ENCODE data around the gene SEMA5B.

DNA sequence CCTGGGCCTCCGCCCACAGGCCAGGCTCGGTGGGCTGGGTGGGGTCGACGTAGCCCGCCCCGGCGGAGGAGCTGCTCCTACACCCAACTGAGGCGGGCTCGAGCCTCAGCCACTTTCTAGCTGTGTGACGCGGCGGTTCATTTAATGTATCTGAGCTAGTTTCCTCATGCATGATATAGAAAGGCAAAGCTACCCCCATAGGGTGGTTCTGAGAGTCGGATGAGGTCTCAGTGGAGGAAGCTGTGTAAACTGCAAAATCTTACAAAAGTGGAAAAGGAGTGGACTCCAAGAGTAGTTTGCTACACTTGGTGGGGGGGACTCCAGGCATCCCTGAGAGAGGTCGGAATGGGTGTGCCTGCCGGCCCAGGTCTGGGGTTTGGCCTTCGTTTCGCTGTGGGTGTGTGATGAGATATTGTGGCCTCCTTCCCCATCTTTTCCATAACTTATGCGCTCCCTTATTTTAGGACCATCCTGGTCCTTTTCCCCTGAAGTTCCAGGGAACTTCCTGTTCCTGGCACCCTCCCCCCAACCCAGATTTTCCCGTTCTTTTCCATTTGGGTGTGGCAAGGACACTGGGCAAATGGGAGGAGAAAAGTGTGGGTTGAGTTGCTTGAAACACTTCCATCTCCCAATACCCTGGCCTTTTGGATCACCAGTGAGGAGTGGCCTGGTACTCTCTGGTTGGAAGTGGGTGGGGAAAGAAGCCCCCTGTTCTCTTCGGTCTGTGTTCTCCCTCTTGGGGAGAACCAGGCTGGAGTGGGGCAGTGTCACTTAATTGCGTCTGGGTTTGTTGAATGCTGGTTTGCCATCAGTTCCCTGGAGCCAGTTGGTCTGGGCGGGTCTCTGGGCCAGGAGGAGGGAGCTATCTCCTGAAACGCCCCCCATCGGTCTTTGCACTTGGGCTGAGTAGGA lies 40.4 kb upstream of the SEMA5B start:
- TF ChIP-seq ZNF423 (tag by site-specific recombination; IDR thresholded peaks at IDR 0.05) (no peak), REPIN1 (tag by site-specific recombination; IDR thresholded peaks at IDR 0.05; ENCODE audit: low read depth) (no peak), ZNF335 (tag by site-specific recombination; conservative IDR thresholded peaks at IDR 0.05) (no peak), ZNF580 (tag by site-specific recombination; IDR thresholded peaks at IDR 0.05) (no peak), YY1 (tag by site-specific recombination; IDR thresholded peaks at IDR 0.05) (no peak), KLF1 (tag by site-specific recombination; IDR thresholded peaks at IDR 0.05) (peak; percentile 73; the same call in 1 of the 2 replicates)
- TF ChIP-seq, protein P1, sequence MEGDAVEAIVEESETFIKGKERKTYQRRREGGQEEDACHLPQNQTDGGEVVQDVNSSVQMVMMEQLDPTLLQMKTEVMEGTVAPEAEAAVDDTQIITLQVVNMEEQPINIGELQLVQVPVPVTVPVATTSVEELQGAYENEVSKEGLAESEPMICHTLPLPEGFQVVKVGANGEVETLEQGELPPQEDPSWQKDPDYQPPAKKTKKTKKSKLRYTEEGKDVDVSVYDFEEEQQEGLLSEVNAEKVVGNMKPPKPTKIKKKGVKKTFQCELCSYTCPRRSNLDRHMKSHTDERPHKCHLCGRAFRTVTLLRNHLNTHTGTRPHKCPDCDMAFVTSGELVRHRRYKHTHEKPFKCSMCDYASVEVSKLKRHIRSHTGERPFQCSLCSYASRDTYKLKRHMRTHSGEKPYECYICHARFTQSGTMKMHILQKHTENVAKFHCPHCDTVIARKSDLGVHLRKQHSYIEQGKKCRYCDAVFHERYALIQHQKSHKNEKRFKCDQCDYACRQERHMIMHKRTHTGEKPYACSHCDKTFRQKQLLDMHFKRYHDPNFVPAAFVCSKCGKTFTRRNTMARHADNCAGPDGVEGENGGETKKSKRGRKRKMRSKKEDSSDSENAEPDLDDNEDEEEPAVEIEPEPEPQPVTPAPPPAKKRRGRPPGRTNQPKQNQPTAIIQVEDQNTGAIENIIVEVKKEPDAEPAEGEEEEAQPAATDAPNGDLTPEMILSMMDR (tag by site-specific recombination; IDR thresholded peaks at IDR 0.05): no peak
- TF ChIP-seq, protein P2, sequence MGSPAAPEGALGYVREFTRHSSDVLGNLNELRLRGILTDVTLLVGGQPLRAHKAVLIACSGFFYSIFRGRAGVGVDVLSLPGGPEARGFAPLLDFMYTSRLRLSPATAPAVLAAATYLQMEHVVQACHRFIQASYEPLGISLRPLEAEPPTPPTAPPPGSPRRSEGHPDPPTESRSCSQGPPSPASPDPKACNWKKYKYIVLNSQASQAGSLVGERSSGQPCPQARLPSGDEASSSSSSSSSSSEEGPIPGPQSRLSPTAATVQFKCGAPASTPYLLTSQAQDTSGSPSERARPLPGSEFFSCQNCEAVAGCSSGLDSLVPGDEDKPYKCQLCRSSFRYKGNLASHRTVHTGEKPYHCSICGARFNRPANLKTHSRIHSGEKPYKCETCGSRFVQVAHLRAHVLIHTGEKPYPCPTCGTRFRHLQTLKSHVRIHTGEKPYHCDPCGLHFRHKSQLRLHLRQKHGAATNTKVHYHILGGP (tag by site-specific recombination; IDR thresholded peaks at IDR 0.05): no peak

Data from HEK293 (cell line).